GM12878 (cell line): ENCODE measurements around the gene NXPH2. TPM values are rescaled to one million over a fixed set of nuclear protein-coding genes. Genes with fewer than 3 reads are reported as not detected.
A peak's percentile ranks its signal among the peaks of the same experiment; 100 is the strongest.

ENCODE experiments used
- ATAC-seq: fragments of 200-7000 bp; cut with Tn5 transposase; 3 replicates; pipeline ENCODE4 v1.9.1; 2020; ENCODE audit warnings: mild to moderate bottlenecking, moderate library complexity
- BruUV-seq: library from RNA; stranded (reverse); fragments of 400-500 nt; replicated peaks from 2 replicates; lab custom pipeline; 2021; lab: Mats Ljungman, UMichigan
- CTCF ChIA-PET: fragments of 300-600 bp; sonication (Branson Sonifier 250); formaldehyde crosslinking; extraction: SDS; loops from one replicate; lab custom pipeline; 2021; ENCODE audit warnings: inconsistent platforms; lab: Yijun Ruan, JAX
- POLR2A ChIA-PET: fragments of 350-600 bp; formaldehyde crosslinking; extraction: SDS; loops from one replicate; lab custom pipeline; 2021; ENCODE audit warnings: inconsistent platforms; lab: Charles Lee
- RAD21 ChIA-PET: fragments of 300-600 bp; sonication (Branson Sonifier 250); formaldehyde crosslinking; loops from one replicate; lab custom pipeline; 2023; ENCODE audit warnings: antibody characterized with exemption; ENCODE audit not compliant: unreplicated experiment; lab: Charles Lee
- SMC1A ChIA-PET: fragments of 300-600 bp; sonication (Branson Sonifier 250); formaldehyde crosslinking; loops from one replicate; lab custom pipeline; 2023; ENCODE audit not compliant: unreplicated experiment, uncharacterized antibody; lab: Charles Lee
- DNase-seq: peaks from one replicate; pipeline ENCODE4 v3.0.0-alpha.2; 2011; ENCODE audit warnings: low read depth, low spot score
- FAIRE-seq: peaks from 3 replicates; lab custom pipeline; 2011; peaks lifted over from hg19 to GRCh38; lab: Jason Lieb, UNC
- H2AFZ ChIP-seq: 2 replicates; pipeline ENCODE4 v1.6.0; 2011; ENCODE audit warnings: low read depth, low read length, control low read depth; ENCODE audit not compliant: control insufficient read depth
- H3K27ac ChIP-seq: 2 replicates; pipeline ENCODE4 v1.5.1; 2011; ENCODE audit warnings: control low read depth; ENCODE audit not compliant: control insufficient read depth, insufficient read depth
- H3K27me3 ChIP-seq, 2 experiments: replicated peaks in 1 of 2; 2 replicates each; pipeline versions ENCODE4 v1.6.0 to v1.6.1; 2011; ENCODE audit warnings: low read length in 1 of 2; ENCODE audit not compliant: control insufficient read depth in 2 of 2, insufficient read depth in 2 of 2
- H3K36me3 ChIP-seq, 2 experiments: 2 replicates each; pipeline ENCODE4 v1.5.1; 2011; ENCODE audit warnings: low read length in 1 of 2; ENCODE audit not compliant: control insufficient read depth in 2 of 2, insufficient read depth in 2 of 2
- H3K4me1 ChIP-seq: 2 replicates; pipeline ENCODE4 v1.6.1; 2011; ENCODE audit warnings: mild to moderate bottlenecking, low read length, moderate library complexity, mixed read lengths; ENCODE audit not compliant: control insufficient read depth, insufficient read depth
- H3K4me2 ChIP-seq: 2 replicates; pipeline ENCODE4 v1.6.0; 2011; ENCODE audit warnings: control low read depth; ENCODE audit not compliant: control insufficient read depth, insufficient read depth
- H3K4me3 ChIP-seq: fragments of 200-600 bp; sonication (generic); 2 replicates; pipeline ENCODE4 v1.5.1; 2016
- H3K79me2 ChIP-seq: 2 replicates; pipeline ENCODE4 v1.6.0; 2011; ENCODE audit warnings: low read length; ENCODE audit not compliant: control insufficient read depth, insufficient read depth
- H3K9ac ChIP-seq: 2 replicates; pipeline ENCODE4 v1.8.0; 2011; ENCODE audit warnings: low read length, control low read depth, mixed read lengths; ENCODE audit not compliant: control insufficient read depth, insufficient read depth
- H3K9me3 ChIP-seq: replicated peaks from 3 replicates; pipeline ENCODE4 v1.5.1; 2011; ENCODE audit warnings: mild to moderate bottlenecking, low read length; ENCODE audit not compliant: control insufficient read depth, insufficient read depth
- H4K20me1 ChIP-seq: 2 replicates; pipeline ENCODE4 v1.6.0; 2011; ENCODE audit not compliant: control insufficient read depth, insufficient read depth
- CBFB ChIP-seq: IDR thresholded peaks from 2 replicates; pipeline ENCODE4 v1.6.1; 2016; ENCODE audit warnings: antibody characterized with exemption, low read depth
- EZH2 ChIP-seq: IDR thresholded peaks from 2 replicates; pipeline ENCODE4 v1.6.1; 2012; ENCODE audit warnings: low read depth, mild to moderate bottlenecking, control low read depth, inconsistent platforms, low read length, borderline replicate concordance; ENCODE audit not compliant: control insufficient read depth
- FOS ChIP-seq: IDR thresholded peaks from 3 replicates; pipeline ENCODE4 v1.6.1; 2011; ENCODE audit warnings: borderline replicate concordance; ENCODE audit not compliant: insufficient read length; ENCODE audit errors: extremely low read depth
- FOXK2 ChIP-seq: fragments of 450-650 bp; IDR thresholded peaks from 2 replicates; pipeline ENCODE4 v1.6.1; 2017; ENCODE audit warnings: mild to moderate bottlenecking, moderate library complexity
- GABPA ChIP-seq: IDR thresholded peaks from 2 replicates; pipeline ENCODE4 v1.6.1; 2014; ENCODE audit warnings: antibody characterized with exemption, low read depth, mild to moderate bottlenecking, inconsistent platforms
- JUND ChIP-seq: IDR thresholded peaks from 2 replicates; pipeline ENCODE4 v1.6.1; 2012; ENCODE audit warnings: low read depth, mild to moderate bottlenecking, low read length, improper control_type of control experiment, moderate library complexity
- LARP7 ChIP-seq: fragments of 450-650 bp; IDR thresholded peaks from 2 replicates; pipeline ENCODE4 v1.6.1; 2017; ENCODE audit warnings: mild to moderate bottlenecking
- NR2C1 ChIP-seq: fragments of 450-650 bp; IDR thresholded peaks from 2 replicates; pipeline ENCODE4 v1.6.1; 2017; ENCODE audit warnings: antibody characterized with exemption, mild to moderate bottlenecking, moderate library complexity
- SMAD5 ChIP-seq: IDR thresholded peaks from 2 replicates; pipeline ENCODE4 v1.6.1; 2016; ENCODE audit warnings: antibody characterized with exemption, low read depth
- STAT1 ChIP-seq: fragments of 450-650 bp; conservative IDR thresholded peaks from 2 replicates; pipeline ENCODE4 v1.6.1; 2014; ENCODE audit warnings: antibody characterized with exemption, mild to moderate bottlenecking
- ZZZ3 ChIP-seq: IDR thresholded peaks from 2 replicates; pipeline ENCODE4 v1.6.1; 2011; ENCODE audit warnings: low read depth; ENCODE audit not compliant: control insufficient read depth, insufficient read length
- WGBS: methylation state at CpG from one replicate; pipeline ENCODE4 v1.1.6; 2016; ENCODE audit warnings: low lambda C conversion rate; ENCODE audit not compliant: insufficient replicate concordance, insufficient coverage; ENCODE audit errors: missing lambda C conversion rate; 5-methylcytosine and 5-hydroxymethylcytosine counted together
- in situ Hi-C: fragments of 300-500 bp; cut with MboI; formaldehyde crosslinking; loops from 9 replicates; pipeline ENCODE4 v1.14.3; 2018; ENCODE audit warnings: mixed read lengths
- intact Hi-C: fragments of 100-400 bp; cut with micrococcal nuclease; formaldehyde crosslinking; loops from one replicate; pipeline ENCODE4 v1.14.2; 2022; ENCODE audit not compliant: unreplicated experiment
- polyA plus RNA-seq, 11 experiments: library from polyadenylated mRNA; depleted of rRNA in 4 of 11; unstranded in 6 of 11; stranded (reverse) in 5 of 11; fragments of >200 nt; fragmentation: Nextera tagmentation in 4 of 11; fragmentation: Illumina TruSeq in 1 of 11; extraction: Ambion mirVana in 4 of 11; extraction: Trizol in 1 of 11; gene quantifications; 1 replicate in 1 of 11; 2 replicates in 10 of 11; pipeline versions ENCODE4 v1.2.1 to v1.2.3, GENCODE V29; 2011 to 2016; ENCODE audit warnings: inconsistent platforms in 2 of 11, missing spikeins in 2 of 11, low read depth in 1 of 11
- total RNA-seq, 4 experiments: library from RNA; depleted of rRNA in 3 of 4; stranded (reverse); fragments of >200 nt in 3 of 4; fragmentation: Illumina TruSeq in 1 of 4; extraction: Trizol in 1 of 4; gene quantifications; 2 replicates each; pipeline versions ENCODE4 v1.2.1 to v1.2.3, GENCODE V29; 2013 to 2021
- TF ChIP-seq, protein P1 (sequence below): fragments of 450-650 bp; IDR thresholded peaks from 2 replicates; pipeline ENCODE4 v1.6.1; 2017; ENCODE audit warnings: borderline replicate concordance
- TF ChIP-seq, protein P2 (sequence below): fragments of 450-650 bp; IDR thresholded peaks from 2 replicates; pipeline ENCODE4 v1.6.1; 2017; ENCODE audit warnings: mild to moderate bottlenecking

Gene NXPH2
- total and polyA plus RNA-seq, 10 of the 15 experiments (the other 5 are each of a cell fraction or from before 2014, with no cell fraction given): not detected

DNA sequence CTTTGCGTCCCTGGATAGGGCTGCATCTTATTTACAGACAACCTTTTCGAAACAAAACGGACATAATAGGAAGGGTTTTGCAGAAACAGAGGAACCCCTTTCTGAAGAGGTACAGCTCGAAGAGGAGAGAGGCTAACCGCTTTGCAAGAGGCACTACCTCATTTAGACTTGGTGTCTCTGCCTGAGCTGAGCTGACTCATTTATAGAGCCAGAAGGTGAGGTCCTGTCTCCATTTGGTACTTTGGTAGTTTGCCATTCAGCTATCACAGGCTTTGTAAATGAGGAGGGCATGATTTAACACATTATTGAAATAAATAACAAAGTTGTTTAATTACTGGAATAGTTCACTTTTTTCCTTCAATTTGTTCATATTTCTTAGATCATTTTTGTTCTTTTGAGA is 2.2 kb upstream of the NXPH2 start:
- no TSS peak for BruUV-seq

DNA sequence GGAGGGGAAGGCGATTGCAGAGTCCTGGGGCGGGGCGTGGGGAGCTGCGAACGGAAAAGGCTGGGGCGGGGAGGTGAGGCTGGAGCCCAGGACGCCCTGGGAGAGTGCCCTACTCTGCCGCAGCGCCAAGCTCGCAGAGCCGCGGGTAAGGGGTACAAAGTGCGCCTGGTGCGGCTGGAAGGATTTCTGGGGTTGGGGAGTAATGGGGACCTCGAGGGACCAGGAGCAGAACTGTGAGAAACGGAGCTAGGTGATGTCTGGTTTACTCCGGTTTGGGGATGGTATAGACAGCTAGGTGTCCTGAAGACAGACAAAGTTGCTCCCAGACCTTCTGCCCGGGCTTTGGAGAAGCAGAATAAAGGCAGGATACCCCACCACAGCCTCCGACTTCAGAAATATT is 718 bp upstream of the NXPH2 start:
- SMC1A ChIA-PET: no interaction called here
- 21% methylated on average over 10 of the region's 19 CpGs for WGBS
- H3K9me3 ChIP-seq: no peaks in the 10 kb centered on the region

More for the DNA sequence above, 2.2 kb upstream of the NXPH2 start:
- ChIA-PET RAD21 (interaction anchor here (0.8 kb wide), 1 partner anchor 870 kb away, joined by 3 read pairs; no protein-coding TSS in a partner anchor), POLR2A (no interaction called here), SMC1A (no interaction called here), CTCF (no interaction called here)
- Histone ChIP-seq H2AFZ (no peak overlapping the region), H3K9ac (no peak overlapping the region), H3K27ac (no peak overlapping the region), H3K4me1 (no peaks in the 10 kb centered on the region), H3K4me2 (no peak overlapping the region), H3K27me3 (peaks cover 7 to 13% of the 10 kb centered on the region in 2 experiments; a peak in 3 of 4 replicates), H3K36me3 (no peaks in the 10 kb centered on the region), H4K20me1 (no peaks in the 10 kb centered on the region), H3K9me3 (no peaks in the 10 kb centered on the region), H3K4me3 (no peak overlapping the region), H3K79me2 (no peaks in the 10 kb centered on the region)
- intact Hi-C loops (loop anchor here (10.0 kb wide), 3 partner anchors 518 to 688 kb away; no protein-coding TSS in a partner anchor), in situ Hi-C loops (loop anchor here (25.0 kb wide), 1 partner anchor 895 kb away; no protein-coding TSS in a partner anchor)
- no peak for TF ChIP-seq LARP7
- TF ChIP-seq, protein P1, sequence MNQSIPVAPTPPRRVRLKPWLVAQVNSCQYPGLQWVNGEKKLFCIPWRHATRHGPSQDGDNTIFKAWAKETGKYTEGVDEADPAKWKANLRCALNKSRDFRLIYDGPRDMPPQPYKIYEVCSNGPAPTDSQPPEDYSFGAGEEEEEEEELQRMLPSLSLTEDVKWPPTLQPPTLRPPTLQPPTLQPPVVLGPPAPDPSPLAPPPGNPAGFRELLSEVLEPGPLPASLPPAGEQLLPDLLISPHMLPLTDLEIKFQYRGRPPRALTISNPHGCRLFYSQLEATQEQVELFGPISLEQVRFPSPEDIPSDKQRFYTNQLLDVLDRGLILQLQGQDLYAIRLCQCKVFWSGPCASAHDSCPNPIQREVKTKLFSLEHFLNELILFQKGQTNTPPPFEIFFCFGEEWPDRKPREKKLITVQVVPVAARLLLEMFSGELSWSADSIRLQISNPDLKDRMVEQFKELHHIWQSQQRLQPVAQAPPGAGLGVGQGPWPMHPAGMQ: no peak
- no peak for TF ChIP-seq ZZZ3
- TF ChIP-seq GABPA: no peak
- no peak for TF ChIP-seq JUND
- TF ChIP-seq EZH2: no peak
- peak; percentile 65 for ATAC-seq
- 9% methylated on average over 5 of the region's 5 CpGs for WGBS
- DNase-seq: no peak
- no peak for FAIRE-seq

More for the DNA sequence above, 718 bp upstream of the NXPH2 start:
- CTCF ChIA-PET: no interaction called here
- POLR2A ChIA-PET: no interaction called here
- H3K9ac ChIP-seq: no peak overlapping the region
- H3K79me2 ChIP-seq: no peaks in the 10 kb centered on the region
- RAD21 ChIA-PET: interaction anchor here (1.2 kb wide), 1 partner anchor 870 kb away, joined by 3 read pairs; no protein-coding TSS in a partner anchor
- no peak for DNase-seq
- H3K27ac ChIP-seq: no peak overlapping the region
- no TSS peak for BruUV-seq
- no peak overlapping the region for H3K4me3 ChIP-seq
- no peak overlapping the region for H3K4me2 ChIP-seq
- in situ Hi-C loops: loop anchor here (25.0 kb wide), 1 partner anchor 894 kb away; no protein-coding TSS in a partner anchor
- TF ChIP-seq CBFB (no peak), FOXK2 (no peak), NR2C1 (no peak), STAT1 (no peak), SMAD5 (no peak), FOS (no peak)
- TF ChIP-seq, protein P2, sequence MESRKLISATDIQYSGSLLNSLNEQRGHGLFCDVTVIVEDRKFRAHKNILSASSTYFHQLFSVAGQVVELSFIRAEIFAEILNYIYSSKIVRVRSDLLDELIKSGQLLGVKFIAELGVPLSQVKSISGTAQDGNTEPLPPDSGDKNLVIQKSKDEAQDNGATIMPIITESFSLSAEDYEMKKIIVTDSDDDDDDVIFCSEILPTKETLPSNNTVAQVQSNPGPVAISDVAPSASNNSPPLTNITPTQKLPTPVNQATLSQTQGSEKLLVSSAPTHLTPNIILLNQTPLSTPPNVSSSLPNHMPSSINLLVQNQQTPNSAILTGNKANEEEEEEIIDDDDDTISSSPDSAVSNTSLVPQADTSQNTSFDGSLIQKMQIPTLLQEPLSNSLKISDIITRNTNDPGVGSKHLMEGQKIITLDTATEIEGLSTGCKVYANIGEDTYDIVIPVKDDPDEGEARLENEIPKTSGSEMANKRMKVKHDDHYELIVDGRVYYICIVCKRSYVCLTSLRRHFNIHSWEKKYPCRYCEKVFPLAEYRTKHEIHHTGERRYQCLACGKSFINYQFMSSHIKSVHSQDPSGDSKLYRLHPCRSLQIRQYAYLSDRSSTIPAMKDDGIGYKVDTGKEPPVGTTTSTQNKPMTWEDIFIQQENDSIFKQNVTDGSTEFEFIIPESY: no peak
- ATAC-seq: no peak
- no peaks in the 10 kb centered on the region for H4K20me1 ChIP-seq
- H2AFZ ChIP-seq: no peak overlapping the region
- no peak for FAIRE-seq
- intact Hi-C loops: loop anchor here (10.0 kb wide), 3 partner anchors 516 to 686 kb away; no protein-coding TSS in a partner anchor
- peaks cover 7 to 13% of the 10 kb centered on the region in 2 experiments; a peak in 3 of 4 replicates for H3K27me3 ChIP-seq
- no peaks in the 10 kb centered on the region for H3K36me3 ChIP-seq
- H3K4me1 ChIP-seq: no peaks in the 10 kb centered on the region
